Upper lobe of left lung (tissue), 4 donors: ENCODE measurements around the gene ABCG1.

Experiments used
- CTCF ChIP-seq, 6 experiments: fragments of 450-650 bp in 4 of 6; fragments of 200-600 bp in 2 of 6; sonication (generic) in 2 of 6; IDR thresholded peaks; one replicate each; pipeline ENCODE4 v1.5.1; 2016 to 2019; ENCODE audit warnings: antibody characterized with exemption in 6 of 6
- EP300 ChIP-seq, 4 donors: sonication (generic); formaldehyde crosslinking; IDR thresholded peaks; one replicate each; pipeline ENCODE4 v1.5.1; 2017; ENCODE audit warnings: antibody characterized with exemption in 4 of 4, control low read depth in 2 of 4
- POLR2A ChIP-seq, 4 donors: fragments of 450-650 bp; IDR thresholded peaks; one replicate each; pipeline ENCODE4 v1.5.1; 2016 to 2017; ENCODE audit warnings: antibody characterized with exemption in 4 of 4, mild to moderate bottlenecking in 2 of 4
- POLR2AphosphoS5 ChIP-seq, 2 donors: sonication (generic); formaldehyde crosslinking; IDR thresholded peaks; one replicate each; pipeline ENCODE4 v1.5.1; 2017; ENCODE audit warnings: antibody characterized with exemption in 2 of 2

DNA sequence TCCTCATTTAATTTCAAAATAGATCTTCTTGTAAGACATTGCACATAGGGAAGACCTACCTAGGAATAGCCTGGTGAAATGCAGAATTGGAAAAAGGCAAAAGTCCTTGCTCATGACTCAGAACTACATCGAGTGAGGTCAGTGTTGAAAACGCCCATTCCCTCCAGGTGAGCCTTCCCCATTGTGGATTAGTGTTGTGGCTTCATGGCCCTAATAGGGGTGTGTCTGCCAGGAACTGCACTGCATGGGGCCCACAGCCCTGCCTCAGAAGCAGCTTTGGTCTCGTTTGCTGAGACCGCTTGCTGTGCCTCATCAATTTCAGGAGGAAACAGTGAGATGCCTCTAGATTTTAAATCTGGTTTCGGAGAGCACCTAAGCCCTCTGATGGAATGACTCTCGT is 79.3 kb downstream of the ABCG1 start:
- TF ChIP-seq CTCF (IDR thresholded peaks at IDR 0.05), result no peak
- TF ChIP-seq POLR2A (IDR thresholded peaks at IDR 0.05), result no peak
- TF ChIP-seq EP300 (IDR thresholded peaks at IDR 0.05), result no peak
- TF ChIP-seq POLR2AphosphoS5 (IDR thresholded peaks at IDR 0.05), result no peak
